ENCODE results near the gene SCRN1.

The SCRN1 gene

DNA sequence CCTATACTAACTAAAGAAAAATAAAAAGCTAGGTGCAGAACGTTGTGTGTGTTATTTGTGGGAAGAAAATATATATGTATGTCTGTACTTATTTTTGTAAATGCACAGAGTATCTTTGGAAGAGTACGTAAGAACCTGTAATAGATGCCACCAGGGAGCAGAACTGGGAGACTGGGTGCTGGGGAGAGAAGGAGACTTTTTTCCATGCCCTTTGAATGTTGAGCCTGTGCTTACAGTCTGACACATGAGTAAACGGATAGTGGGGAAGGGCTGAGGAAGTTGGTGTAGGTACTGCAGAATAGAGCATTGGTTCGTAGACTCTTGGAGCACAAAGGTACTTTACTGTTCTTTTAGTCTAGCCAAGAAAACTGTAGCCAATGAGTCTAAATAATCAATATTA, 1.3 kb upstream of the SCRN1 start:
- Histone ChIP-seq H3K27me3 (ENCODE audit: insufficient read depth, insufficient read length) (no peaks in the 10 kb centered on the region), H3K9me3 (ENCODE audit: insufficient read depth, low read length) (peaks cover 16% of the 10 kb centered on the region), H3K4me1 (ENCODE audit: insufficient read depth, insufficient read length) (peaks cover 3% of the 10 kb centered on the region), H3K9ac (ENCODE audit: insufficient read length, low read depth) (no peak overlapping the region), H3K4me3 (ENCODE audit: insufficient read length, low read depth) (no peak overlapping the region), H3K36me3 (ENCODE audit: insufficient read depth, insufficient read length, low read length) (peaks cover 4% of the 10 kb centered on the region)
- DNase-seq (ENCODE audit: low read depth, low spot score), result no peak
- TF ChIP-seq ZNF274 (IDR thresholded peaks at IDR 0.05; ENCODE audit: low read depth, low read length) (no peak), SUZ12 (IDR thresholded peaks at IDR 0.05; ENCODE audit: extremely low read depth, insufficient read depth, insufficient read length) (no peak), YY1 (IDR thresholded peaks at IDR 0.05; ENCODE audit: insufficient read depth, insufficient read length) (no peak)

GRCh38 chr7:29988424-29989256, 961 bp downstream of the SCRN1 start:
- Histone ChIP-seq H3K4me3 (ENCODE audit: insufficient read length, low read depth) (peak overlapping the region; percentile 93), H3K9ac (ENCODE audit: insufficient read length, low read depth) (peak overlapping the region; percentile 98), H3K36me3 (ENCODE audit: insufficient read depth, insufficient read length, low read length) (peaks cover 10% of the 10 kb centered on the region), H3K4me1 (ENCODE audit: insufficient read depth, insufficient read length) (peaks cover 3% of the 10 kb centered on the region), H3K27me3 (ENCODE audit: insufficient read depth, insufficient read length) (no peaks in the 10 kb centered on the region), H3K9me3 (ENCODE audit: insufficient read depth, low read length) (peaks cover 10% of the 10 kb centered on the region)
- TF ChIP-seq ZNF274 (IDR thresholded peaks at IDR 0.05; ENCODE audit: low read depth, low read length) (no peak), YY1 (IDR thresholded peaks at IDR 0.05; ENCODE audit: insufficient read depth, insufficient read length) (peak; percentile 66), SUZ12 (IDR thresholded peaks at IDR 0.05; ENCODE audit: extremely low read depth, insufficient read depth, insufficient read length) (no peak)
- no peak for DNase-seq (ENCODE audit: low read depth, low spot score)

GRCh38 chr7:29987811-29988317, 1.7 kb downstream of the SCRN1 start:
- Histone ChIP-seq H3K9ac (ENCODE audit: insufficient read length, low read depth) (peak overlapping the region; percentile 98), H3K27me3 (ENCODE audit: insufficient read depth, insufficient read length) (no peaks in the 10 kb centered on the region), H3K4me1 (ENCODE audit: insufficient read depth, insufficient read length) (peaks cover 3% of the 10 kb centered on the region), H3K4me3 (ENCODE audit: insufficient read length, low read depth) (peak overlapping the region; percentile 93), H3K9me3 (ENCODE audit: insufficient read depth, low read length) (peaks cover 2% of the 10 kb centered on the region; the same call in 1 of the 2 replicates), H3K36me3 (ENCODE audit: insufficient read depth, insufficient read length, low read length) (peaks cover 11% of the 10 kb centered on the region)
- DNase-seq (ENCODE audit: low read depth, low spot score), result no peak
- TF ChIP-seq SUZ12 (IDR thresholded peaks at IDR 0.05; ENCODE audit: extremely low read depth, insufficient read depth, insufficient read length), result no peak
- peak; percentile 27 for TF ChIP-seq YY1 (IDR thresholded peaks at IDR 0.05; ENCODE audit: insufficient read depth, insufficient read length)

- Histone ChIP-seq H3K9ac (ENCODE audit: insufficient read length, low read depth) (no peak overlapping the region), H3K4me3 (ENCODE audit: insufficient read length, low read depth) (no peak overlapping the region), H3K9me3 (ENCODE audit: insufficient read depth, low read length) (no peaks in the 10 kb centered on the region), H3K36me3 (ENCODE audit: insufficient read depth, insufficient read length, low read length) (peaks cover 15% of the 10 kb centered on the region), H3K27me3 (ENCODE audit: insufficient read depth, insufficient read length) (no peaks in the 10 kb centered on the region), H3K4me1 (ENCODE audit: insufficient read depth, insufficient read length) (peaks cover 3% of the 10 kb centered on the region)
- no peak for DNase-seq (ENCODE audit: low read depth, low spot score)
- TF ChIP-seq YY1 (IDR thresholded peaks at IDR 0.05; ENCODE audit: insufficient read depth, insufficient read length) (no peak), SUZ12 (IDR thresholded peaks at IDR 0.05; ENCODE audit: extremely low read depth, insufficient read depth, insufficient read length) (no peak), ZNF274 (IDR thresholded peaks at IDR 0.05; ENCODE audit: low read depth, low read length) (no peak)
Measured at GRCh38 chr7:29987083-29987482, 2.5 kb downstream of the SCRN1 start.

- TF ChIP-seq SUZ12 (IDR thresholded peaks at IDR 0.05; ENCODE audit: extremely low read depth, insufficient read depth, insufficient read length), result no peak
- no peak for TF ChIP-seq YY1 (IDR thresholded peaks at IDR 0.05; ENCODE audit: insufficient read depth, insufficient read length)
- no peak for TF ChIP-seq ZNF274 (IDR thresholded peaks at IDR 0.05; ENCODE audit: low read depth, low read length)
- DNase-seq (ENCODE audit: low read depth, low spot score), result no peak
Measured at GRCh38 chr7:29980151-29980550, 9.4 kb downstream of the SCRN1 start.

DNA sequence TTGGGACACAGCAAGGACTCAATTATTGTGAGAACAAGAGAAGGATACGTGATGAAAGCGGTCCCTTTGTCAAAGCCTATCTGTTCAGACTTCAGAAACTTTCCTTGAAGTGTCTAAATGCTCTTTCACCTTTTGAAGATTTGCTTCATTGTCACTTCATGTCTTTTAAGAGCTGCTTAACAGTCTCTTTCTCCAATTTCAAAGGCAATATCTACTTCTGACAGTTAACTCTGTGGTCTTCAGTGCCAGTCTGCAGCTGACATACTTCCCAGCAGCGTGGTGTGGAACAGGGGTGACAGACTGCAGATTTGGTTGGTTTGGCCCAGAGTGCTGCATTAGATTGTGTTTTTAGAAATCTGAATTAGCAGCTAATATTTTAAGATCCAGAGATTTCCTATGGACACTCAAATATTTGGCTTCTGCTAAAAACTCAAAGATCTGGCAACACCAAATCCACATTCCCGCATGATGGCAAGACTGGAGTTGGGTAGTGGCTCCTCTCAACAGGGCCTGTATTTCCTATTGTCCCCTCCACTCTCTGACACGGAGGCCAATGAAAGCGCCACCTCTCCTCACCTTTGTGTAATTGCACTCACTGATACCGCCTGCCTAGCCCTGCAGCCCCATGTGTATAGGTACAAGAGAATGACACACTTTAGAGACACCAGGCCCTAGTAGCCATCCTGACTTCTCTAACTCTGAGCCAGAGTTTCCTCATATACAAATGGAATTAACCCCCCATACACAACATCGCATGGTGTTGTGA, 11.5 kb downstream of the SCRN1 start:
- no peak for TF ChIP-seq YY1 (IDR thresholded peaks at IDR 0.05; ENCODE audit: insufficient read depth, insufficient read length)
- no peak for TF ChIP-seq SUZ12 (IDR thresholded peaks at IDR 0.05; ENCODE audit: extremely low read depth, insufficient read depth, insufficient read length)
- TF ChIP-seq ZNF274 (IDR thresholded peaks at IDR 0.05; ENCODE audit: low read depth, low read length), result no peak
- H3K9ac ChIP-seq (ENCODE audit: insufficient read length, low read depth), result no peak overlapping the region
- no peak overlapping the region for H3K4me3 ChIP-seq (ENCODE audit: insufficient read length, low read depth)
- H3K9me3 ChIP-seq (ENCODE audit: insufficient read depth, low read length), result no peaks in the 10 kb centered on the region
- peaks cover 46% of the 10 kb centered on the region for H3K36me3 ChIP-seq (ENCODE audit: insufficient read depth, insufficient read length, low read length)
- peak; percentile 63 for DNase-seq (ENCODE audit: low read depth, low spot score)
- no peaks in the 10 kb centered on the region for H3K4me1 ChIP-seq (ENCODE audit: insufficient read depth, insufficient read length)
- no peaks in the 10 kb centered on the region for H3K27me3 ChIP-seq (ENCODE audit: insufficient read depth, insufficient read length)

More at GRCh38 chr7:29980151-29980550, 9.4 kb downstream of the SCRN1 start:
- Histone ChIP-seq H3K36me3 (ENCODE audit: insufficient read depth, insufficient read length, low read length) (peaks cover 41% of the 10 kb centered on the region), H3K9ac (ENCODE audit: insufficient read length, low read depth) (no peak overlapping the region), H3K27me3 (ENCODE audit: insufficient read depth, insufficient read length) (no peaks in the 10 kb centered on the region), H3K4me3 (ENCODE audit: insufficient read length, low read depth) (no peak overlapping the region), H3K4me1 (ENCODE audit: insufficient read depth, insufficient read length) (no peaks in the 10 kb centered on the region), H3K9me3 (ENCODE audit: insufficient read depth, low read length) (no peaks in the 10 kb centered on the region)
